T-helper 22 cell (primary cell): Measurements from ENCODE around the gene NMRAL1.

Experiments used
- DNase-seq: peaks from one replicate; pipeline ENCODE4 v3.0.0-alpha.2; 2020; ENCODE audit warnings: low read depth

Gene NMRAL1

DNA sequence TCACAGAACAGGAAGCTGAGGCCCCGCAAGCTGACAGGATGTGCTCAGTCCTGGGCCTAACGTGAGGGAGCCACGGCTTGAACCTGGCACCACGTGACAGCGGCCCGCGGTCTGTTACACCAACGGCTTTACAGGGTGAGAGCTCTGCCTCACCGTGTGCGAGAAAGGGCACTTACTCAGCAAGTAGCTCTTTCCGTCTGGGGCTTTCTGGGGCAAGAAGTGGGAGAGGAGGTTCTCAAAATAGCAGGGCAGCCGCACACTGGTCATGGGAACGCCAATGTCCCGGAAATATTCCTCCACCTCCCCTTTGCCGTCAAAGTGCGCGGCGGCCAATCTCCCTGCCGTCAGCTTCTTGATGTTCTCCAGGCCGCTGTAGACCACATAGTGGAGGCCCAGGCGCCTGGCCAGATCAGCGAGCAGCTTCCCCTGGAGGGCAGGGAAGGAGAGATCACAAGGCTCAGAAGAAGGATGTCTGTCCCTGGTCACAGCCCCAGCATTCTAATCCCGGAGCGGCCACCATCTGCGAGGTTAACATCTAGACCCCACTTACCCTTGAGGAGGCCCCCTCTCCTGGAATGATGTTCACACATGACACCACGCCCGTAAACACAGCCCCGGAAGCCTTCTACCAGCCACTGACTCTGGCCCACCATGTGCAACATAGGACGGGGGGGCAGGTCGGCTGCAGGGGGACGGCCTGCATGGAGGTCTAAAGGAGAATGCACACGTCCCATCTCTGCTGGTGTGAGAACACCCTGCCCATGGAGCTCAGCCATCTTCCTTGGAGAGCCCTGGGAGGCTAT, 8.2 kb downstream of the NMRAL1 start:
- DNase-seq = peak; percentile 41

DNA sequence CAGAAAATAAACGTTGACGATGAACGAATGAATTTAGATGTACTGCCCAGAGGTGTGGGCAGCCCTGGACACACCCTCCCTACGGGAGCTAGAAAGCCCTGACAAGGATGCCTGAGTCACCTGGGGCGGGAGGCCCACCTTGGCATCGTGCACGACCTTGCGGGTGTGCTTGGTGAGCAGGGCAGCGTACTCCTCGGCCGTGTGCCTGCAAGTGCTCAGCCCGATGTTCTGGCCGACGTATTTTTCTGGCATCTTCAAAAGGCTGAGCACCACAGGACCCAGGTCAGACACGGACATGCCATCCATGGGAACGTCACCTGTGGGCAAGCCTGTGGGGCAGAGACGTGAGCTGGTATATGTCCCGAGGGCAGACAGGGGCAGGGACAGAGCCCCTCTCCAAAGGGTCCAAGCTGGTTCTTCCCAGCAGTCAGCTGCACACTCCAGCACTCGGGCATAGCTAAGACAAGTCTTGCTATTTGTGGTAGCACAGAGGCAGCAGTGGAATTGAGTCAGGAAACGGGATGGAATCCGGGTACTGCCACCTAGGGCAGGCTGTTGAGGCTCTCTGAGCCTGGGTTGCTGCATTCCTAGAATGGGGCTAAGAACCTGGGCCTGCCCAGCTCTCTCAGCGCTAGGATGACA, 10.8 kb downstream of the NMRAL1 start:
- DNase-seq = no peak

DNA sequence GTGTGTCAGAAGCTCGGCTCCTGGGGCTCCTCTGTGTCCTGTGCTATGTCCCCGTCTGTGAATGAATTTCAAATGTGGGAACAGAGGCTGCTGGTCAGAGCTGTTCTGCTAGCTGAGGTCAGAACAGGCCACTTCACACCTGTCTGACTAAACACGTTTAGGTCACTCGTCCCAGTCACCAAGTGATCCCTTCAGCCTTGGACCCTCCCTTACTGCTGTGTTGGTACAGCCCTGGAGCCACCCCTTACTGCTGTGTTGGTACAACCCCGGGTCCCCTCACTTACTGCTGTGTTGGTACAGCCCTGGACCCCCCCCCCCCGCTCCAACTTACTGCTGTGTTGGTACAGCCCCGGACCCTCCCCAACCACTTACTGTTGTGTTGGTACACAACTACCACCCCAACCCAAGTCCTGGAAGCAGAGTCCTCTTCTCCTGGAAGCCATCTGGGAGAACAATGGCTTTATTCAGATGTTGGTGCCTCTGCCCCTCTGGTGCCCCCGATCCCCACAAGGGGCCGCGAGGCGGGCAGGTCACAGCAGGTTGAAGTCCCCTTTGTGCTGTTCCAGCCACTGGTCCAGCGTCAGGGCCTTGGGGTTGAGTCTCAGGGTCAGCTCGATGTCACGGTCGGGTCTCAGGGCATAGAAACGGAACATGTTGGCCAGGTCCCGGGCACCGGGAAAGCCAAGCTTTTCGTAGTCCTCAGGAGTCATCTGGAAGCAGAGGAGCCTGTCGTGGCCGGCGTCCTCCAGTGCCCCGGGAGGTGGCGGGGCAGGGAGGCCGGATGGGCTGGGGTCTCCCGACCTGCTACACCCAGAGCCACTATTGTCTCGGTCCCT, 13.0 kb downstream of the NMRAL1 start:
- no peak for DNase-seq

DNA sequence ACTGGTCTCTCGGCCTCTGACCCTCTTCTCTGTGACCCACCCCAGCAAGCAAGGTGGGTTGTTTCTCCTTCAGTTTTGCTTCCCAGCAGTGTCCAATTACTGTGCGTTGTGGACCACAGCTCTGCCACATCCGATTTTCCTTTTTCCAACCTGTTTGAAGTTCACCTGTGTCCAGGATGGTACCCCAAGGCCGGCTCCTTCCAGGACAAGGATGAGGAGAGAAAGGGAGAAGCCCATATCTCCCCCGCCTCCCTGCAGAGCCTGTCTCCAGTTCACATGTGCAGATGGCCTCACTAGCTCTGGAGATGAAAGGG, 13.5 kb downstream of the NMRAL1 start:
- DNase-seq = no peak

DNA sequence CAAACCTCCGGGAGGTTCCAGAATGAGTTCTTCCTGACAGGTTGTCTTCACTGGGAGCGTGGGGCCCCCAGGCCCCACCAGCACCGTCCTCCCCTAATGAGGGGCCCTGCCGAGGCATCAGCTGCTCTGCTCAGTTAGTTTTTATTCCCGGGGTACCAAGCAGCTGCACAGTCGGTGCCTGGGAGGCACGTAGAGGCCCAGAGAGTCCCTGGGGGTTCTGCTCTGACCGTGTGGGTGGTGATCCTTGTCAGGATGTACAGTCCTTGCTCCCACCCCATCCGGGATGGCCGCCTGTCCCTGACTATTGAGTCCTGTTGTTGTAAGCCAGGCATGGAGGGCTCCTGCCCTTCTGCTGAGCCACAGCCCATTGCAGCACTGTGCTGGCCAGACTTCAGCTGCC, 18.5 kb downstream of the NMRAL1 start:
- no peak for DNase-seq

DNA sequence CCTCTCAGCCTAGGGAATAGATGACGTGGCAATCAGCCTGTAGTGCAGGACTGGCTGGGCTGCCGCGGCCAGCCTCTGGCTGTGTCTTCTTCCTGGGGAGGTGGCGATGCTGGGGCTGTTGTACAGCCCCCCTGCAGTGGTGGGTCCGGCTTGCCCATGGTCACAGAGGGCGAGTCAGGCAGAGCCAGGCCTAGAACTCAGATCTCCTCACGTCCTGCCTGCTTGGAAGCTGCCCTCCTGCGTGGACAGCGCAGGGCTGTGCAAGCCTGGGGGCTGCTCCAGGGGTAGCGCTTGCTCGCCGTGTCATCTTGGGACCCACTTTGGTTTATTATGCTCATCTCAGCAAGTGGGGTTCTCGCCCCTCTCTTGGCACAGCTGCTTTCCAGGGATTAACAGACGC, 19.3 kb downstream of the NMRAL1 start:
- DNase-seq = no peak

DNA sequence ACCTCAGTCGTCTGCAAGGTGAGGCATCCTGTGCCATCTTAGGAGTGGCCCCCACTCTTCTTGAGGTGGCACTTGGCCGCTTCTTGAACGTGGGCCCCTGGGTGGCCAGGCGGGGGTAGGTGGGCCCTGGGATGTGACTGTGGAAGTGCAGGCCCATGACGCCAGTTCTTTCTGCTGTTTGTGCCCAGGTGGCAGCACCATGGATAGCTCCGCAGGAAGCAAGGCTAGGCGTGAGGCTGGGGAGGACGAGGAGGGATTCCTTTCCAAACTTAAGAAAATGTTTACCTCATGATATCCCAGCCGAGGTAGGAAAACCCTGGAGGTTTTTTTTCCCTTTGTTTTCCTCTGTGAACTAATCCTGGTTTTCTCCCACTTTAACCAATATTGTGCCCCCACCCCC, 19.8 kb downstream of the NMRAL1 start:
- DNase-seq = no peak

DNA sequence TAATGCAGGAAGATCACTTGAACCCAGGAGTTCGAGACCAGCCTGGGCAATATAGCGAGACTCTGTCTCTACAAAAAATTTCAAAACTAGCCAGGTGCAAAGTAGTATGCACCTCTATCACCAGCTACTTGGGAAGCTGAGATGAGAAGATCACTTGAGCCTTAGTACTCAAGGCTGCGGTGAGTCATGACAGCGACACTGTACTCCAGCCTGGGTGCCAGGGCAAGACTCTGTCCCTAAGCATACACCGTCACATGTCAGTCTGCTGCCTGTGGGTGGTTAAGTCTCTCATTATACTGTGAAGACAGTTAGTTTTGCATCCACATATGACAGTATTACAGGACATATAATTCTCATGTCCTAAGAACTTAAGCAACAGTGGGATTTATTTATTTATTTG, 21.8 kb downstream of the NMRAL1 start:
- DNase-seq = no peak

DNA sequence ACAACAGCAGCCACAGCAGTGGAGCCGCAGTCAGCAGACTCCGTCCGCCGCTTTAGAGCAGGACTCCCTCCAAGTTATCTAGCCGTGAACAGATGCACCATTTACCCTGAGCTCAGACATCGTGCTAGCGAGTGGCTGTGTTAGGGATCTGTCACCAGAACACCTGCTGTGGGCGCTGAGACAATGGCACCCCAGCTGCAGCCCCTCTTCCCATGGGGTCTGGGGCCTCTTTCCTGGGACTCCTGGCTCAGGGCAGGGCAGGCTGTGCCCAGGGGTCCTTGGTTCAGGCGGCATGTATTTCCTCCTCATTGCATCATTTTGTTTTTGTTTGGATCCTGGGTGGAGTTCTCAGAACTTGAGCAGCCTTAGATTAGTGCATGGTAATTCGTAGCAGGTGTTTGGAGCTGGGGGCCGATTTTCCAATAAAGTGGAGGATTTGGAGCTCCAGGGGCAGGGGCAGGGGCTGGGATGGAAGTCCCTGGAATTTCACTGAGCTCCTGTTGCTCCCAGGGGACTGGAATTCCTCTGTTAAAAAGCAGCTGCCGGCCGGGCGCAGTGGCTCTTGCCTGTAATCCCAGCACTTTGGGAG, 23.4 kb downstream of the NMRAL1 start:
- no peak for DNase-seq

DNA sequence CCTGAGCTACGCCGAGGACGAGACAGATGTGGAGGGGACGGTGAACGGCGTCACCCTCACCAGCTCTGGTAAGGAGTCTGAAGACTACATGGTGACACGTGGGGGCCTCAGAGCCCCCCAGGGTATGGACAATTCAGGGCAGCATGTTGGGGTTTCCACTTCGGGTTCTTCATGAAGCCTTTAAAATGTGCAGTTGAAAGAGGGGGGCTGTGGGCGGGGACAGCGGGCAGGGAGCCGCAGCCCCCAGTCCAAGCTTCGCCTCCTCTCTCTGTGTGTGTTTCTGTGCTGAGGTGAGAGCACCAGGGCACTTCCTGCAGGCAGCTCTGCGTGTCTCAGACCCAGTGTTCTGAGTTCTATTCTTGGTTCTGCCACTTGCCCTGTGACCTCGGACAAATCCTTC, 24.0 kb downstream of the NMRAL1 start:
- DNase-seq = no peak

DNA sequence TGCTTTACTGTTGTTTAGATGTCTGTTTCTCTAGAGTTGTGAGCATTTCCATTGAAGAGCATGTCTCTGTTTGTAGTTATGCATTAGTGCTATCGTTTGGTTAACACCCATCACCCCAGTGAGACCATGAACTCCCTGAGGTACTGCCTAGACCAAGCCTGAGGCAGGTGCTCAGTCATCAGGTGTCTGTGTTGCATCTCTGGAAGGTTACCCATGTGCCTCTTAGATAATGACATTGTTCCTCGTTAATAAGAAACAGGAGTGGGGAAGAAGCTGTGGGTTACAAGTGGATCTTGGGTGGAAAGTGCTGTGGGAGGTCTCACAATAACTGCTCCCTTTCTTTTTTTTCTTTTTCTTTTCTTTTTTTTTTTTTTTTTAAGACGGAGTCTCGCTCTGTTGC, 30.4 kb downstream of the NMRAL1 start:
- no peak for DNase-seq

DNA sequence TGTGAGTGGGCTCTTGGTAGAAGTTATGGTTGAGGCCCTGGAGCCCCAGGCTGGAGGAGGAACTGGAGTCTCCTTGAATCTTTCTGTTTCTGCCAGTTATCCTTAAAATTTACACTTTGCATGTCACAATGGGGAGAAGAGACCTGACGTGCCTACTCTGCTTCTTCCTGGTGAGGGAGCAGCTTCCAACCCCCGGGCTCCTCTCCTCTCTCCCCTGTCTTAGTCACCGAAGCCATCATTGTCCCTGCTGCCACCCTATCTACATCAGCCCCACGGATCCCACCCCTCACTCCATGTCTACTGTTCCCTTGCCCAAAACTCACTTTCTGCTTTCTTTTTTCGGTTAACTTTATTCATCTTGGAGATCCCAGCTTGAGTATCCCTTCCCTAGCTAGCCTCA, 31.2 kb downstream of the NMRAL1 start:
- no peak for DNase-seq

DNA sequence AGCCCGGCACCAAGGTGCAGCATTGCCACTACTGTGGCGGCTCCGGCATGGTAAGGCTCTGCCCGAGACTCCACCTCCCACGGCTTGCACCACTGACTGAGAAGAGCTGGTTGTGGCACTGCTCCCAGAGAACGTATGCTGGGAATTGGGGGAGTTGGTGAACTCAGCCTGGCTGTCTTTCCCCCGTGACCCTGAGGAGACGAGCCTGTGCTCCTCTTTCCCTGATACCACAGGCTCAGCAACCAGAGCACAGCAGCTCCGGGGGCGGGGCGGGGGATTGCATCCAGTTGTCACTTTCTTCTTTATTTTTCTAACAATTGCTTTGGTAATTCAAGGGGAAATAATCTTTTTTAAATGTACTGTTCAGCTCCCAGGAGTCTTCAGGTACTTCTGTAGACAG, 32.1 kb downstream of the NMRAL1 start:
- DNase-seq = no peak

DNA sequence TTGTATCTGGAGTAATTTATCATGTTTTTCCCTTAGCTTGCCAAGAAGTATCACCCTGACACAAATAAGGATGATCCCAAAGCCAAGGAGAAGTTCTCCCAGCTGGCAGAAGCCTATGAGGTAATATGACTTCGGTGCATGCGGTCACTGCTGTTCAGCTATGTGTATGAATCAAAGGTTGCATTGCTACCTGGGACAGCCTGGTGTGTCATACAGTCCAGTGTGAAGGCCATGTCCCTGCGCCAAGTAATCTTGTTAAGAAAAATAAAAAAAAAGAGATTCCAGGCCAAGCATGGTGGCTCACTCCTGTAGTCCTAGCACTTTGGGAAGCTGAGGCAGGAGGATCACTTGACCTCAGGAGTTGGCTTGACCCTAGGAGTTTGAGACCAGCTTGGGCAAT, 37.1 kb downstream of the NMRAL1 start:
- no peak for DNase-seq

DNA sequence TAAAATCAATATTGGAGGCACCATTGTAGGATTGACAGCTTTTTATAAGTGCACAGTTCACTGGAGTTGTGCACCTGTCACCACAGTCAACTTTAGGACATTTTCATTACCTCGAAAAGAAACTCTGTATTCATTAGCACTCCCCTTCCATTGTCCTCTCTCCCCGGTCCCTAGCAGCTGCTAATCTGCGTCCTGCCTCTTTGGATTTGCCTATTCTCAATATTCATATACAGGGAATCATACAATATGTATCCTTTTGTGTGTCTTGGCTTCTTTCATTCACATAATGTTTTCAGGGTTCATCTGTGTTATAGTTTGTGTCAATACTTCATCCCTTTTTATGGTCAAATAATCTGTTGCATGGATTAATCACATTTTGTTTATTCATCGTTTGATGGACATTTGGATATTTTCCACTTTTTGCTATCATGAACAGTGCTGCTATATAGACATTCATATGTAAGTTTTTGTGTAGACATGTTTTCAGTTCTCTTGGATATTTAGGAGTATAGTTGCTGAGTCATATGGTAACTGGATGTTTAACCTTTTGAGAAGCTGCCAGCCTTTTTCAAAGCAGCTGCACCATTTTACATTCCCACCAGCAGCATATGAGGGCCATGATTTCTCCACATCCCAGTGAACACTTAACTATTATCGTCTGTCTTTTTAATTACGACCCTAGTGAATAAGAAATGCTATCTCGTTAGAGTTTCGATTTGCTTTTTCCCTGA, 38.9 kb downstream of the NMRAL1 start:
- no peak for DNase-seq

DNA sequence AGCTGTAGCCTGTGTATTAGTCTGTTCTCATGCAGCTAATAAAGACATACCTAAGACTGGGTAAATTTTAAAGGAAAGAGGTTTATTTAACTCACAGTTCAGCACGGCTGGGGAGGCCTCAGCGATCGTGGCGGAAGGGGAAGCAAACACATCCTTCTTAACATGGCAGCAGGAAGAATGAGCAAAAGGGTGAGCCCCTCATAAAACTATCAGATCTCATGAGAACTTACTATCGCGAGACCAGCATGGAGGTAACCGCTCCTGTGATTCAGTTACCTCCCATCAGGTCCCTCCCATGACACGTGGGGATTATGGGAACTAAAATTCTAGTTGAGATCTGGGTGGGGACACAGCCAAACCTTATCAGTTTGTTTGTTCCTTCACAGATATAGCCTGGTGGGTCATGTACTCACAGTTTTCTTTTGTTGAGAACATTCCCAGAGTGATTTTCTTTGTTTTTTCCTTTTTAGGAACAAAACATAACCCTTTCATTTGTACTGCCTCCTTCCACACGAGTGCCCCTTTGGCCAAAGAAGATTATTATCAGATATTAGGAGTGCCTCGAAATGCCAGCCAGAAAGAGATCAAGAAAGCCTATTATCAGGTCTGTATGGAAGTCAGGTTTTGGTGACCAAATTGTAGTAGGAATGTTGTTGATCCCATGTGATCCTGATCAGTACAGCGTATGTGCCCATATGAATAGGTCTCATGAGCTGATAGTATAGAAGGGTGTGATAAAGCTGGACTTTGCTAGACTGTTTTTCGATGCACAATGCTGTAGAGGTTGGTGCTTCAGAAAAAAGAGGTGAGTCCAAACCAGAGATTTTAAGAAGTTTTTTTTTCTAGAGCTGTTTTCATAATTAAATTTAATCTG, 40.3 kb downstream of the NMRAL1 start:
- no peak for DNase-seq

DNA sequence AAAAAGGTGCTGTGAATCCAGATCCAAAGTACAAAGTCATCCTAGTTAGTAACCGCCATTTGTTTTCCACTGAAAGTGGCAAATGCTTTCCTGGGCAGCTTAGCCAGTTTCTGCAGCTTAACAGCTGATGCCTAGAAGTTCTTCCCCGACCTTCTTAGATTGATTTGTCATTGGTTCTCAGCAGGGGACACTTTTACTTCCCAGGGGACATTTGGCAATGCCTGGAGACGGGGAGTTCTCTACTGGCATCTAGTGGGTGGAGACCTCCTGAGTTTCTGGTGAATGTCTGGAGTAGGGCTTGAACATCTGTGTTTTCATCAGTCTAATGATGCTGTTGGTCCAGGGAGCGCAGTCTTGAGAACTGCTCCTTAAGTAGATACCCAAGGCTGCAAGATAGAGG, 41.2 kb downstream of the NMRAL1 start:
- DNase-seq = no peak

DNA sequence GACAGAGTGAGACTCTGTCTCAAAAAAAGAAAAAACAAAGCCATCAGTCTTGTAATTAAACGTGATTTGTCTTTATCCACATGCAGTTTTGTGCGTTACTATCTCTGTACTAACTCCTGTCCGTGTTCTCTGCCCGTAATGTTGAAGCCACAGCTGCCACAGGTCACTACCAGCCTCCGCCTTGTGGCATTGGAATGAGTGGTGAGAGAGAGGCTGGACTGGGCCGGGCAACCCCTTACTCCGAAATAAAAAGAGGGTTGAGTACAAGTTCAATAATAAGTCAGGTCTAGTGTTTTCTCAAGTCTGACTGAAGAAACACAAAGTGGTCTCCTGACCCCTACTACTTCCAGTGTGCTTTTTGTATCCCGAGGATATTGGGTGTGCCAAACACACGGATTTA, 43.4 kb downstream of the NMRAL1 start:
- DNase-seq = no peak

DNA sequence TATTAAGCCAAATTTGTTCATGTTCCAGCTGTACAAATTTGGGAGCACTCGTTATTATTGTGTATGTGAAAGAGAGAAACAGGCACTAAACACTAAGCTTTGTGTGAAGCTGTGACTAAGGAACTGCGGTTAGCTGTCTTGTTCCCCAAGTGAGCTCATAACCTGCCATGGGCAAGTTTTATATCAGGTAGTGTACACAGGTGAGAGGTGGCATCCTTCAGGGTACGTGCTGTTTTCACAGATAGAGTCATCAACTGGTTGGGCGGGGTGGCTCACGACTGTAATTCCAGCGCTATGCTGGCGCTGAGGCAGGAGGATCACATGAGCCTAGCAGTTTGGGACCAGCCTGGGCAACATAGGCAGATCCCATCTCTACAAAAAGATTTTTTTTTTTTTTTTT, 45.9 kb downstream of the NMRAL1 start:
- no peak for DNase-seq

DNA sequence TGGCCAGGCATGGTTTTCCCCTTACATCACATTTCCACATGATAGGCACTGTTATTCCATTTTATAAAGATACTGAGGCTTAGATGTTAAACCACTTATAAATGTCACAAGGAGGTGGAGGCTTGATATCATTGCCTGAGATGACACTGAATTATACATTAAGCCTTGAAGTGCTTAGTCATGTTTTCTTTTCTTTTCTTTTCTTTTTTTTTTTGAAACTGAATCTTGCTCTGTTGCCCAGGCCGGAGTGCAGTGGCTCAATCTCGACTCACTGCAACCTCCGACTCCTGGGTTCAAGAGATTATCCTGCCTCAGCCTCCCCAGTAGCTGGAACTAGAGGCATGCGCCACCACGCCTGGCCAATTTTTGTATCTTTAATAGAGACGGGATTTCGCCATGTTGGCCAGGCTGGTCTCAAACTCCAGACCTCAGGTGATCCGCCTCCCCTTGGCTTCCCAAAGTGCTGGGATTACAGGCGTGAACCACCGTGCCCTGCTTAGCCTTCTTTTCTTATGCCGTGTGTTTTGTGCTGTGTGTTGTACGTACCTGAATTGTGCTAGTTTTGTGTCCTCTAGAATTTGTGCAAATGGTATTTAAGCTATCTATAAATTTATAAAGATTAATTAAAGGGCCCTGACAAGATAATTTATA, 47.6 kb downstream of the NMRAL1 start:
- DNase-seq = no peak
